OCI-LY7 (cell line): ENCODE results near the gene NHLH2. TPM values are rescaled to one million over a fixed set of nuclear protein-coding genes. Genes with fewer than 3 reads are reported as not detected.

Source experiments
- BruUV-seq: library from RNA; stranded (reverse); fragments of 400-500 nt; replicated peaks from 2 replicates; lab custom pipeline; 2021; lab: Mats Ljungman, UMichigan
- CTCF ChIA-PET: fragments of 300-600 bp; sonication (Branson Sonifier 250); formaldehyde crosslinking; loops from one replicate; lab custom pipeline; 2022; ENCODE audit warnings: antibody characterized with exemption; ENCODE audit not compliant: unreplicated experiment; lab: Charles Lee
- POLR2A ChIA-PET: fragments of 300-600 bp; sonication (Branson Sonifier 250); formaldehyde crosslinking; loops from one replicate; lab custom pipeline; 2022; ENCODE audit warnings: antibody characterized with exemption; lab: Charles Lee
- DNase-seq: peaks from one replicate; pipeline ENCODE4 v3.0.0-alpha.2; 2015; ENCODE audit warnings: low spot score
- H2AFZ ChIP-seq: fragments of 200-600 bp; sonication (generic), shearing (Covaris generic); 2 replicates; pipeline ENCODE4 v1.6.1; 2014; ENCODE audit warnings: mild to moderate bottlenecking, antibody characterized with exemption, low read length, moderate library complexity
- H3K27ac ChIP-seq: fragments of 200-600 bp; sonication (generic); 2 replicates; pipeline ENCODE4 v1.5.1; 2014; ENCODE audit warnings: mixed run types, low read depth, mild to moderate bottlenecking, moderate library complexity, low read length, inconsistent platforms; ENCODE audit not compliant: poor library complexity, severe bottlenecking
- H3K36me3 ChIP-seq: fragments of 200-600 bp; sonication (generic); 2 replicates; pipeline ENCODE4 v1.6.1; 2014; ENCODE audit warnings: mild to moderate bottlenecking, antibody characterized with exemption, low read length, moderate library complexity, mixed read lengths; ENCODE audit not compliant: insufficient read depth
- H3K4me1 ChIP-seq: fragments of 200-600 bp; sonication (generic); 2 replicates; pipeline ENCODE4 v1.5.1; 2014; ENCODE audit warnings: mild to moderate bottlenecking, low read length; ENCODE audit not compliant: insufficient read depth, poor library complexity, severe bottlenecking
- H3K4me2 ChIP-seq: fragments of 200-600 bp; sonication (generic); 2 replicates; pipeline ENCODE4 v1.6.1; 2014; ENCODE audit warnings: mild to moderate bottlenecking, low read length
- H3K4me3 ChIP-seq: fragments of 200-600 bp; sonication (generic); 2 replicates; pipeline ENCODE4 v1.5.1; 2014; ENCODE audit warnings: mild to moderate bottlenecking, low read depth, low read length; ENCODE audit not compliant: poor library complexity, severe bottlenecking
- H3K79me2 ChIP-seq: fragments of 200-600 bp; sonication (generic); 2 replicates; pipeline ENCODE4 v1.6.1; 2016; ENCODE audit warnings: low read depth, mild to moderate bottlenecking, low read length, moderate library complexity, mixed read lengths; ENCODE audit not compliant: insufficient read depth
- H3K9me2 ChIP-seq: fragments of 200-600 bp; sonication (generic); 2 replicates; pipeline ENCODE4 v1.6.1; 2016; ENCODE audit warnings: mild to moderate bottlenecking, low read length, mixed read lengths; ENCODE audit not compliant: insufficient read depth
- H3K9me3 ChIP-seq: fragments of 200-600 bp; sonication (generic); 2 replicates; pipeline ENCODE4 v1.6.1; 2014; ENCODE audit warnings: mild to moderate bottlenecking, mixed run types, low read length, mixed read lengths
- H4K20me1 ChIP-seq: fragments of 200-600 bp; sonication (generic); 2 replicates; pipeline ENCODE4 v1.6.1; 2014; ENCODE audit warnings: mild to moderate bottlenecking, antibody characterized with exemption, low read length, moderate library complexity, mixed read lengths; ENCODE audit not compliant: insufficient read depth
- CTCF ChIP-seq: fragments of 200-600 bp; sonication (generic); conservative IDR thresholded peaks from 2 replicates; pipeline ENCODE4 v1.5.1; 2014; ENCODE audit warnings: mild to moderate bottlenecking, antibody characterized with exemption, low read length, moderate library complexity, mixed read lengths
- EZH2phosphoT487 ChIP-seq: fragments of 200-600 bp; sonication (generic); IDR thresholded peaks from 2 replicates; pipeline ENCODE4 v1.6.1; 2018; ENCODE audit warnings: low read depth, borderline replicate concordance, mild to moderate bottlenecking, mixed run types, antibody characterized with exemption, low read length, moderate library complexity, mixed read lengths
- intact Hi-C: fragments of 100-400 bp; cut with micrococcal nuclease; formaldehyde crosslinking; loops from one replicate; pipeline ENCODE4 v1.10.0; 2022; ENCODE audit not compliant: unreplicated experiment
- total RNA-seq, 2 experiments: library from RNA; depleted of rRNA in 1 of 2; stranded (reverse); fragments of >200 nt in 1 of 2; shearing (Covaris generic) in 1 of 2; gene quantifications; 2 replicates each; pipeline ENCODE4 v1.2.3, GENCODE V29; 2014 to 2022

The NHLH2 gene
- total RNA-seq, 2 experiments from 2014 or later = not detected

- Histone ChIP-seq H4K20me1 (no peaks in the 10 kb centered on the region), H3K4me1 (no peaks in the 10 kb centered on the region), H3K4me3 (no peak overlapping the region), H3K9me3 (no peaks in the 10 kb centered on the region), H3K9me2 (no peaks in the 10 kb centered on the region), H2AFZ (no peak overlapping the region), H3K4me2 (no peak overlapping the region), H3K36me3 (no peaks in the 10 kb centered on the region), H3K79me2 (no peaks in the 10 kb centered on the region), H3K27ac (no peak overlapping the region)
- TF ChIP-seq CTCF = no peak
- TF ChIP-seq EZH2phosphoT487 = no peak
- POLR2A ChIA-PET = interaction anchor here (1.1 kb wide), 1 partner anchor 94 kb away, joined by 3 read pairs; no protein-coding TSS in a partner anchor
- no TSS peak for BruUV-seq
- DNase-seq = no peak
- CTCF ChIA-PET = no interaction called here
- intact Hi-C loops = no loop called here
Observed at GRCh38 chr1:115888976-115889375, 48.0 kb upstream of the NHLH2 start.

GRCh38 chr1:115882913-115883902 is 42.3 kb upstream of the NHLH2 start:
- Histone ChIP-seq H3K27ac (no peak overlapping the region), H3K9me2 (no peaks in the 10 kb centered on the region), H3K9me3 (no peaks in the 10 kb centered on the region), H4K20me1 (no peaks in the 10 kb centered on the region), H3K4me2 (no peak overlapping the region), H3K4me3 (no peak overlapping the region), H2AFZ (no peak overlapping the region), H3K79me2 (no peaks in the 10 kb centered on the region), H3K4me1 (no peaks in the 10 kb centered on the region), H3K36me3 (no peaks in the 10 kb centered on the region)
- TF ChIP-seq CTCF (no peak), EZH2phosphoT487 (no peak)
- CTCF ChIA-PET = no interaction called here
- BruUV-seq = no TSS peak
- intact Hi-C loops = no loop called here
- no peak for DNase-seq
- POLR2A ChIA-PET = interaction anchor here (0.6 kb wide), 1 partner anchor 205 kb away, joined by 3 read pairs; no protein-coding TSS in a partner anchor
